ENCODE measurements around the gene TNIP2.

The TNIP2 gene

DNA sequence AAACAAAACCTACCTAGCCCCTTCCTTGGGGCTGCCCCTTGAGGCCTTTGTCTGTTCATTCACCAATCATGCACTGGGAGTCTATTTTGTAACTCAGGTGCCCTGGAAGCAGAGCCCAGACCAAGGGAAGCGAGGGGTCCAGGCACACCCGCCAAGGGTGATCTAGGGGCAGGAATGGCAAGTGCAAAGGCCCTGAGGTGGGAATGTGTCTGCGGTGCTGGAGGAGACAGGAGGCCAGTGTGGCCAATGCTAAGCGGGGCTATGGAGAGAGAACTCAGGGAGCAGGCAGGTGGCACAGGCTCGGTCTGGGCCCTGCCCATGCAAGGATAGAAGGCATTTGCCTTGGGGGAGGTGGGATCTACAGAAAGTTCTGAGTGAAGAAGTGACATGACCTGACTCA, 33.2 kb upstream of the TNIP2 start:
- TF ChIP-seq CTCF (IDR thresholded peaks at IDR 0.05; ENCODE audit: low read length, missing control alignments), result no peak
- no peak overlapping the region for H3K4me3 ChIP-seq (replicated peaks; ENCODE audit: low read depth, low read length)
- no peak for DNase-seq (ENCODE audit: low read depth)

- H3K4me3 ChIP-seq (replicated peaks; ENCODE audit: low read depth, low read length), result no peak overlapping the region
- DNase-seq (ENCODE audit: low read depth), result no peak
- TF ChIP-seq CTCF (IDR thresholded peaks at IDR 0.05; ENCODE audit: low read length, missing control alignments), result no peak
Measured at GRCh38 chr4:2788532-2789103, 32.5 kb upstream of the TNIP2 start.

GRCh38 chr4:2788101-2788500, 32.0 kb upstream of the TNIP2 start:
- no peak for DNase-seq (ENCODE audit: low read depth)
- no peak overlapping the region for H3K4me3 ChIP-seq (replicated peaks; ENCODE audit: low read depth, low read length)
- TF ChIP-seq CTCF (IDR thresholded peaks at IDR 0.05; ENCODE audit: low read length, missing control alignments), result no peak

- no peak overlapping the region for H3K4me3 ChIP-seq (replicated peaks; ENCODE audit: low read depth, low read length)
- no peak for DNase-seq (ENCODE audit: low read depth)
- TF ChIP-seq CTCF (IDR thresholded peaks at IDR 0.05; ENCODE audit: low read length, missing control alignments), result no peak
Measured at GRCh38 chr4:2787230-2788100, 31.3 kb upstream of the TNIP2 start.

GRCh38 chr4:2786794-2787229, 30.7 kb upstream of the TNIP2 start:
- DNase-seq (ENCODE audit: low read depth), result no peak
- TF ChIP-seq CTCF (IDR thresholded peaks at IDR 0.05; ENCODE audit: low read length, missing control alignments), result no peak
- H3K4me3 ChIP-seq (replicated peaks; ENCODE audit: low read depth, low read length), result no peak overlapping the region

DNA sequence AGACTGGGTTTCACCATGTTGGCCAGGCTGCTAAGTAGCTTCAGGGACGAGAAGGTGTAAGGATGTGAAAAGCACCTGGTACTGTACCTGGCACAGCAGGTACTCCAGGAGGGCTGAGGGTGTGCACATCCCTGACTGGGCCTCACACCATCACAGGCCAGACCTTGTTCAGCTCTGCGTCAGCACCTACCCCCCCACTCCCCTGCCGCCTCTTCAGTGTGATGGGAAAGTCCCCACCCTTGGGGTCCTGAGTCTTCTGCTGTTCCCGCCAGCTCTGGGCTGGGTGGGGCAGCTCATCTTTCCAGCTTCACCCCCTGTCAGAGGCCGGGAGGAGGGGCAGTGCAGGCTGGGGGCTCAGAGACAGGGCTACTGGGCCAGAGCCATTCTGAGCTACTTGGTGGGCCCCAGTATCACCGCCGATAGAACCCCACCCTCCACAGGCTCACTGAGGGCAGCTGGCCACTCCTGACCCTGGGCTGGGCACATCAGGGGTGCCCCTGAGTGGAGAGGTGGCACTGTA, 30.1 kb upstream of the TNIP2 start:
- H3K4me3 ChIP-seq (replicated peaks; ENCODE audit: low read depth, low read length), result no peak overlapping the region
- no peak for DNase-seq (ENCODE audit: low read depth)
- no peak for TF ChIP-seq CTCF (IDR thresholded peaks at IDR 0.05; ENCODE audit: low read length, missing control alignments)

Measured in fibroblast of pulmonary artery (primary cell).